ENCODE results near the gene VPS11. TPM values are rescaled to one million over a fixed set of nuclear protein-coding genes. Genes with fewer than 3 reads are reported as not detected.

VPS11 gene
- total RNA-seq, 4 donors from 2014 or later: 37.2 to 57.2 (median 47.9) TPM

GRCh38 chr11:119081682-119082260 lies 14.2 kb downstream of the VPS11 start:
- no peak for TF ChIP-seq EP300 (IDR thresholded peaks at IDR 0.05)
- TF ChIP-seq, protein P1, sequence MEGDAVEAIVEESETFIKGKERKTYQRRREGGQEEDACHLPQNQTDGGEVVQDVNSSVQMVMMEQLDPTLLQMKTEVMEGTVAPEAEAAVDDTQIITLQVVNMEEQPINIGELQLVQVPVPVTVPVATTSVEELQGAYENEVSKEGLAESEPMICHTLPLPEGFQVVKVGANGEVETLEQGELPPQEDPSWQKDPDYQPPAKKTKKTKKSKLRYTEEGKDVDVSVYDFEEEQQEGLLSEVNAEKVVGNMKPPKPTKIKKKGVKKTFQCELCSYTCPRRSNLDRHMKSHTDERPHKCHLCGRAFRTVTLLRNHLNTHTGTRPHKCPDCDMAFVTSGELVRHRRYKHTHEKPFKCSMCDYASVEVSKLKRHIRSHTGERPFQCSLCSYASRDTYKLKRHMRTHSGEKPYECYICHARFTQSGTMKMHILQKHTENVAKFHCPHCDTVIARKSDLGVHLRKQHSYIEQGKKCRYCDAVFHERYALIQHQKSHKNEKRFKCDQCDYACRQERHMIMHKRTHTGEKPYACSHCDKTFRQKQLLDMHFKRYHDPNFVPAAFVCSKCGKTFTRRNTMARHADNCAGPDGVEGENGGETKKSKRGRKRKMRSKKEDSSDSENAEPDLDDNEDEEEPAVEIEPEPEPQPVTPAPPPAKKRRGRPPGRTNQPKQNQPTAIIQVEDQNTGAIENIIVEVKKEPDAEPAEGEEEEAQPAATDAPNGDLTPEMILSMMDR (IDR thresholded peaks at IDR 0.05): no peak
- no peak for TF ChIP-seq POLR2AphosphoS5 (IDR thresholded peaks at IDR 0.05)
- TF ChIP-seq POLR2A (IDR thresholded peaks at IDR 0.05): no peak
- Histone ChIP-seq H3K27ac (no peak overlapping the region), H3K36me3 (peaks cover 58% of the 10 kb centered on the region), H3K27me3 (no peaks in the 10 kb centered on the region), H3K4me3 (no peak overlapping the region), H3K4me1 (peaks cover 15% of the 10 kb centered on the region), H3K9me3 (no peaks in the 10 kb centered on the region)
- 64% methylated on average over 7 of the region's 7 CpGs for WGBS
- no peak for DNase-seq (ENCODE audit: low spot score in 2 of 2)

DNA sequence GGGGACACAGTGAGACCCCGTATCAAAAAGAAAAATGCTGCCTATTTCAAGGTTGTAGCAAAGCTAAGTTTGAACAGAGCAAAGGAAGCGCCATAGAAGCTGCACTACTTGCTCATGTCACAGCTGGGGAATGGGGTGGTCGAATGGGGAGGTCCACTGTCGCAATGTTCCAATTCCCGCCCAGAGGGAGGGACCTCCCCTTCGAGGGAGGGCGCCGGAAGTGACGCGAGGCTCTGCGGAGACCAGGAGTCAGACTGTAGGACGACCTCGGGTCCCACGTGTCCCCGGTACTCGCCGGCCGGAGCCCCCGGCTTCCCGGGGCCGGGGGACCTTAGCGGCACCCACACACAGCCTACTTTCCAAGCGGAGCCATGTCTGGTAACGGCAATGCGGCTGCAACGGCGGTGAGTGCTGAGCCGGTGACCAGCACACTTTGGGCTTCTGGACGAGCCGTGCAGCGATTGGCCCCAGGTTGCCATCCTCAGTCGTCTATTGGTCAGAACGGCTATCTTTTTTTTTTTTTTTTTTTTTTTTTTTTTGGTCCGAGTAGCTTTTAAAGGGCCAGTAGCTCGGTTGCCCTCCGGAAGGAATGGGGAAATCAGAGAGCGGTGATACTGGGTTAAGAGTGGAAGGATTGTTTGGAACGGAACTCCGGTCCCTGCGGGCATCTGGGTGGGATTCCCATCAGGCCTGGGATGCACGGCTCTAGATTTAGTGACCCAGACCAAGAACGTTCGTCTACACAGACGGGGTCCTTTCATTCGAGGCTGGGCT lies 17.2 kb downstream of the VPS11 start, which contains the start of gene HMBS:
Gene HMBS (plus strand): TSS at position 219 of the 774 bp plus-strand sequence. CDS start 153 bp downstream, at position 372.
- H3K27ac ChIP-seq: peak within 1 kb of the TSS; percentile 87
- H3K27me3 ChIP-seq: no peaks in the 10 kb centered on the region
- TF ChIP-seq, protein P1 (IDR thresholded peaks at IDR 0.05): no peak
- TF ChIP-seq POLR2A (IDR thresholded peaks at IDR 0.05) (no peak), POLR2AphosphoS5 (IDR thresholded peaks at IDR 0.05) (peak in 2 of 3 donors; percentile 23 to 87), EP300 (IDR thresholded peaks at IDR 0.05) (no peak)
- H3K4me1 ChIP-seq: peaks cover 15% of the 10 kb centered on the region
- WGBS: under 1% methylated on average over 27 of the region's 45 CpGs
- peaks cover 28% of the 10 kb centered on the region for H3K36me3 ChIP-seq
- no peaks in the 10 kb centered on the region for H3K9me3 ChIP-seq
- peak within 1 kb of the TSS; percentile 66 for H3K4me3 ChIP-seq
- DNase-seq (ENCODE audit: low spot score in 2 of 2): peak; percentile 95 to 97

DNA sequence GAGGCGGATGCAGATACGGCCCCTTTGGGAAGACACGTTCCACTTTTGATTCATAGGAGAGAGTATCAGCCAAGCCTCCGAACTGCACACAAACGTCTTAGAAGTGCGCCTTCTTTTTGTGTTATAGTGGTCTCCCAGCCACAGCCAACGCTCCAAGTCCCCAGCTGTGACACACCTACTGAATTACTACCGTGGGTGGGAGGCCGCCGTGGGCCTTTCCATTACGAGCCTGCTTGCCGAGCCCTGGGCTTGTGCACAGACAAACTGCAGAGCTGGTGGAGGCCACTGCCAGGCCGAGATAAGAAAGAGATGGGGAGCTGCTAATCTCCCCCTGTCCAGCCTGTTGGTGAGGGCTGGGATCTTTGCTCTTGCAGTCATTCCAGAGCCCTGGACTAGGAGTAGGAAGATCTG lies 17.8 kb downstream of the VPS11 start:
- H3K27me3 ChIP-seq: no peaks in the 10 kb centered on the region
- no peak for DNase-seq (ENCODE audit: low spot score in 2 of 2)
- peak overlapping the region; percentile 66 for H3K4me3 ChIP-seq
- no peaks in the 10 kb centered on the region for H3K9me3 ChIP-seq
- TF ChIP-seq EP300 (IDR thresholded peaks at IDR 0.05): no peak
- no peak for TF ChIP-seq POLR2A (IDR thresholded peaks at IDR 0.05)
- TF ChIP-seq, protein P1 (IDR thresholded peaks at IDR 0.05): no peak
- TF ChIP-seq POLR2AphosphoS5 (IDR thresholded peaks at IDR 0.05): no peak
- WGBS: 0% methylated on average over 13 of the region's 13 CpGs
- H3K4me1 ChIP-seq: peaks cover 15% of the 10 kb centered on the region
- H3K27ac ChIP-seq: peak overlapping the region; percentile 87
- H3K36me3 ChIP-seq: peaks cover 22% of the 10 kb centered on the region

DNA sequence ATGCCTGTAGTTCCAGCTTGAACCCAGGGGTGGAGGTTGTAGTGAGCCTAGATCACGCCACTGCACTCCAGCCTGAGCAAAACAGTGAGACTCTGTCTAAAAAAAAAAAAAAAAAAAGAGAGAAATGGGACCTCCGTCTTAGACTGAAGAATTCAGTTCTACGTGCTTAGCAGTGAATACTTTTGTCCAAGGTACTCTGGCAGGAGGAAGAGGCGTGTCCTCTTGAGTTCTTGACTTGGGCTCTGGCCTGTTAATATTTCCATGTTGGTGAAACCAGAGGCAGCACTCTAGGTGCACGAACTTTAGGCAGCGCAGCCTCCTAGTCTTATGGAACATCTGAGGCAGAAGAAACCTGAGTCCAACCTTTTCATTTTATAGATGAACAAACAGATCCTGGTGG lies 19.5 kb downstream of the VPS11 start:
- DNase-seq (ENCODE audit: low spot score in 2 of 2): no peak
- 81% methylated on average over 6 of the region's 6 CpGs for WGBS
- peaks cover 7% of the 10 kb centered on the region for H3K36me3 ChIP-seq
- H3K4me1 ChIP-seq: peaks cover 19% of the 10 kb centered on the region
- H3K4me3 ChIP-seq: no peak overlapping the region
- TF ChIP-seq POLR2A (IDR thresholded peaks at IDR 0.05) (no peak), EP300 (IDR thresholded peaks at IDR 0.05) (no peak), POLR2AphosphoS5 (IDR thresholded peaks at IDR 0.05) (no peak)
- TF ChIP-seq, protein P1 (IDR thresholded peaks at IDR 0.05): no peak
- H3K27me3 ChIP-seq: no peaks in the 10 kb centered on the region
- no peak overlapping the region for H3K27ac ChIP-seq
- H3K9me3 ChIP-seq: no peaks in the 10 kb centered on the region

- TF ChIP-seq, protein P1 (IDR thresholded peaks at IDR 0.05): no peak
- no peak for TF ChIP-seq POLR2AphosphoS5 (IDR thresholded peaks at IDR 0.05)
- TF ChIP-seq POLR2A (IDR thresholded peaks at IDR 0.05): no peak
- TF ChIP-seq EP300 (IDR thresholded peaks at IDR 0.05): no peak
- Histone ChIP-seq H3K4me3 (no peak overlapping the region), H3K27ac (no peak overlapping the region), H3K27me3 (no peaks in the 10 kb centered on the region), H3K9me3 (no peaks in the 10 kb centered on the region), H3K36me3 (peaks cover 3% of the 10 kb centered on the region), H3K4me1 (peaks cover 25% of the 10 kb centered on the region)
- WGBS: 93% methylated on average over 2 of the region's 2 CpGs
- no peak for DNase-seq (ENCODE audit: low spot score in 2 of 2)
These were observed 20.2 kb downstream of the VPS11 start for GRCh38 chr11:119087747-119088241.
